Measurements from ENCODE around the gene TSR2.

Gene TSR2

GRCh38 chrX:54470054-54470760 lies 30.0 kb downstream of the TSR2 start:
- no peak for TF ChIP-seq CTCF (IDR thresholded peaks at IDR 0.05; ENCODE audit: low read depth, low read length, missing control alignments)
- H3K4me3 ChIP-seq (ENCODE audit: low read depth, low read length): no peak overlapping the region
- in situ Hi-C loops (cut with HindIII; ENCODE audit: low sequenced_read_pairs): no loop called here
- DNase-seq (ENCODE audit: low read depth): no peak

GRCh38 chrX:54473993-54474859 lies 34.0 kb downstream of the TSR2 start:
- H3K4me3 ChIP-seq (ENCODE audit: low read depth, low read length): no peak overlapping the region
- in situ Hi-C loops (cut with HindIII; ENCODE audit: low sequenced_read_pairs): no loop called here
- no peak for DNase-seq (ENCODE audit: low read depth)
- TF ChIP-seq CTCF (IDR thresholded peaks at IDR 0.05; ENCODE audit: low read depth, low read length, missing control alignments): no peak

DNA sequence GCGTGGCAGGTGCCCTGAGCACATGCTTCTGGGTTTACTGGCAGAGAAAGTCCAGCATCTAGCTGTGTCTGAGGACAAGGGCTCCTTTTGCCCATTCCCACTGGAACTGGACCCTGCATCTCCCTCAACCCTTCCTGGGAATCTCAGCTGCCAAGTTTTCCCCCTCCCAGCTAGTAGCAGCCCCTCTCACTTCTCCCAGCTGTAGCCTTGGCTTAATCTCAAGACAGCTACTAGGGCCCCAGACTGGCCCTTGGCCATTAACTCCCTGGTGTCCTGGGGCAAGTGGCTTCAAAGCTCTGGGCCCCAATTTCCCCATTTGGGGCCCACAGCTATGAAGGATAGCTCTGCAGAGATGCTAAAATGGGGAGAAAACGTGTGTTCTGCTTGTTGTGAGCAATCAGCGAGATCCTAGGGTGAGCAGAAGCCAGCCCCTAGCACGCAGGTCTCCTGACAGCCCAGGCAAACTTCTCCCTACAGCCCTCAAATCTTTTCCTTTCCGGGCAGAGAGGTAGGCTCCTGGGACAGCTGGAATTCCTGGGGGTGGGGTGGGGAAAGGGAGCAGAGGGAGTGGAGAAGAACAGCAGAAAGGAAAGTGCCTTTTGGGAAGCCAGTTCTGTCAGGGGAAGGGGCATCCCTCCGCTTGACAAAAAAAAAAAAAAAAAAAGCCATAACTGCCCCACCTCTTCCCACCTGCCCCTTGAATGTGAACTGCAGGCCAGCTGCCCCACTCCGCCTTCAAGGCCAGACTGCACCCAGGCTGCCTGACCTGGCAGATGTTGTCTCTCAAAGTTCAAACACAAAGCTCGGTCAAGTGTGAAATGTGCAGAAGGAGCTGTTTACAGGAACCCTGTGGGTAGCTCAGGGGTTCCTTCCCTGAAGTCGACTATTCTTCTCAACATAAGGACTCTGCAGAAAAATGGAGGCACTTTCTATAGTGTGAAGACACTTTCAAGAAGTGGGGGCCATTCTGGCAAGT lies 39.2 kb downstream of the TSR2 start:
- H3K4me3 ChIP-seq (ENCODE audit: low read depth, low read length): no peak overlapping the region
- DNase-seq (ENCODE audit: low read depth): no peak
- no peak for TF ChIP-seq CTCF (IDR thresholded peaks at IDR 0.05; ENCODE audit: low read depth, low read length, missing control alignments)
- in situ Hi-C loops (cut with HindIII; ENCODE audit: low sequenced_read_pairs): no loop called here

DNA sequence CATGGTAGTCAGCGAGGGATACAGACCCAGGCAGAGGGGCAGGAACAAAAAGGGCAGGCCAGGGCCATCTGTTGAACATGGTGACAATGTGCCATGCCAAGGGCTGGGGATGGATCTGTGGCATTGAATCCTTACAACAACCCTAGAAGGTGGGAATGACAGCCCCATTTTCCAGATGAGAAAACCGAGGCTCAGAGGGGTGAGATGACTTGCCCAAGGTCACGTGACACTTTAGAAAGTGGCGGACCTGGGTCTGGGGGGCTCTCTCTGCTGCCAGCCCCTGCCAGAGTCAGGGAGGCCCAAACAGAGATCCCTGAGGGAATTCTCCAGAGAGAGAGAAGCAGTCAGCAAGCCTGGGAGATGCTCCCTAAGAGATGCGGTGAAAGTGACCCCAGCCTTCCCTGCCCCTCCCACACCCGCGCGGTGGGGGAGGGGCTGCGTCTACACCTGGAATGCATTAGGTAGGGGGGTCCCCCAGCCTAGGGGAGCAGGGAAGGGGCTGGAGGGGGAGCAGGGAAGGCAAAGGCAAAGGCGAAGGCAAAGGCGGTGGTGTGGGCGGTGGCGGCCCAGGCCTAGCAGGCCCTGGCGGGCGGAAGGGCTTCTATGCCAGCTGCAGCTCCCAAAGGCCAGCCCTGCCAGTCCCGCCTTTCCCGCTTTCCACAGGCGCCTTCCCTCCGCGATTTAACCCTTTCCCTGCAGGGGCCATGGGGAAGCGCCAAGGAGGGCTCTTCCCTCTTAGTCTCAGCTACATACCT lies 42.8 kb downstream of the TSR2 start:
- TF ChIP-seq CTCF (IDR thresholded peaks at IDR 0.05; ENCODE audit: low read depth, low read length, missing control alignments): no peak
- in situ Hi-C loops (cut with HindIII; ENCODE audit: low sequenced_read_pairs): no loop called here
- H3K4me3 ChIP-seq (ENCODE audit: low read depth, low read length): no peak overlapping the region
- DNase-seq (ENCODE audit: low read depth): no peak

GRCh38 chrX:54483946-54484345 lies 43.7 kb downstream of the TSR2 start:
- no peak for DNase-seq (ENCODE audit: low read depth)
- no peak for TF ChIP-seq CTCF (IDR thresholded peaks at IDR 0.05; ENCODE audit: low read depth, low read length, missing control alignments)
- H3K4me3 ChIP-seq (ENCODE audit: low read depth, low read length): no peak overlapping the region
- in situ Hi-C loops (cut with HindIII; ENCODE audit: low sequenced_read_pairs): no loop called here
